Measurements from ENCODE around the gene CTTNBP2. TPM values are rescaled to one million over a fixed set of nuclear protein-coding genes. Genes with fewer than 3 reads are reported as not detected.

The CTTNBP2 gene
- total RNA-seq, 1 donor from 2014 or later = 1.8 TPM

GRCh38 chr7:117810642-117811512 is 62.4 kb downstream of the CTTNBP2 start:
- no peak for DNase-seq (ENCODE audit: low read depth)
- TF ChIP-seq CTCF (conservative IDR thresholded peaks at IDR 0.05; ENCODE audit: low read depth, low read length) = no peak
- H3K4me3 ChIP-seq (ENCODE audit: low read depth, low read length) = no peak overlapping the region

GRCh38 chr7:117809958-117810357 is 63.3 kb downstream of the CTTNBP2 start:
- no peak for TF ChIP-seq CTCF (conservative IDR thresholded peaks at IDR 0.05; ENCODE audit: low read depth, low read length)
- DNase-seq (ENCODE audit: low read depth) = no peak
- no peak overlapping the region for H3K4me3 ChIP-seq (ENCODE audit: low read depth, low read length)

GRCh38 chr7:117808910-117809705 is 64.1 kb downstream of the CTTNBP2 start:
- no peak for DNase-seq (ENCODE audit: low read depth)
- no peak overlapping the region for H3K4me3 ChIP-seq (ENCODE audit: low read depth, low read length)
- no peak for TF ChIP-seq CTCF (conservative IDR thresholded peaks at IDR 0.05; ENCODE audit: low read depth, low read length)

- H3K4me3 ChIP-seq (ENCODE audit: low read depth, low read length) = peak overlapping the region; percentile 7
- TF ChIP-seq CTCF (conservative IDR thresholded peaks at IDR 0.05; ENCODE audit: low read depth, low read length) = no peak
- no peak for DNase-seq (ENCODE audit: low read depth)
Observed at GRCh38 chr7:117808341-117808757, 64.9 kb downstream of the CTTNBP2 start.

GRCh38 chr7:117807676-117808075 is 65.6 kb downstream of the CTTNBP2 start:
- H3K4me3 ChIP-seq (ENCODE audit: low read depth, low read length) = no peak overlapping the region
- DNase-seq (ENCODE audit: low read depth) = no peak
- TF ChIP-seq CTCF (conservative IDR thresholded peaks at IDR 0.05; ENCODE audit: low read depth, low read length) = no peak

GRCh38 chr7:117806011-117806410 is 67.2 kb downstream of the CTTNBP2 start:
- no peak overlapping the region for H3K4me3 ChIP-seq (ENCODE audit: low read depth, low read length)
- no peak for DNase-seq (ENCODE audit: low read depth)
- TF ChIP-seq CTCF (conservative IDR thresholded peaks at IDR 0.05; ENCODE audit: low read depth, low read length) = no peak
